D341Med (cell line): Measurements from ENCODE around the gene ARHGEF11.
A peak's percentile ranks its signal among the peaks of the same experiment; 100 is the strongest.
"Not testable (repeated sequence)": the region's sequence is repeated elsewhere in the genome, so short reads cannot be mapped to it uniquely, and the experiment has no call there.

Experiments used
- DNase-seq: peaks from one replicate; pipeline ENCODE4 v3.0.0; 2012; ENCODE audit warnings: low spot score

Gene ARHGEF11

GRCh38 chr1:156929596-156930238 is 115.8 kb downstream of the ARHGEF11 start:
- no peak for DNase-seq

DNA sequence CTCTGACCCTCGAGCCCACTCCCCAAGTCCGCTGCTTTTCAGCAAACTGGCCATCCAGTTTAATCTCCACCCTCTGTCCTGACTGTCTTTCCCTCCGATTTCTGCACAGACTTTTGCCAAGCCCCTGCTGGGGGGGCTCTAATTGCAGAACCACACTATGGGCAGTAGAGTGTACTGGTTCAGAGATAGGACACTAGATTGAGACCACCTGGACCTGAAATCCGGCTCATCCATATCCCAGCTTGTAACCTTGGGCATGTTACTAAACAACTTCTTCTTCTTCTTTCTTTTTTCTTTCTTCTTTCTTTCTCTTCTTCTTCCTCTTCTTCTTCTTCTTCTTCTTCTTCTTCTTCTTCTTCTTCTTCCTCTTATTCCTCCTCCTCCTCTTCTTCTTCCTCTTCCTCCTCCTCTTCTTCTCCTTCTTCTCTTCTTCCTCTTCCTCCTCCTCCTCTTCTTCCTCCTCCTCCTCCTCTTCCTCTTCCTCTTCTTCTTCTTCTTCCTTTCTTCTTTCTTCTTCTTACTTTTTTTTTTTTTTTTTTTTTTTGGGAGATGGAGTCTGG is 117.4 kb downstream of the ARHGEF11 start:
- no peak for DNase-seq

- DNase-seq: peak; percentile 91
Measured at GRCh38 chr1:156927215-156928042, 118.1 kb downstream of the ARHGEF11 start.

GRCh38 chr1:156926695-156927094 is 118.8 kb downstream of the ARHGEF11 start:
- not testable (repeated sequence) for DNase-seq

GRCh38 chr1:156926175-156926574 is 119.4 kb downstream of the ARHGEF11 start:
- DNase-seq: no peak

GRCh38 chr1:156925154-156926010 is 120.2 kb downstream of the ARHGEF11 start:
- no peak for DNase-seq

DNA sequence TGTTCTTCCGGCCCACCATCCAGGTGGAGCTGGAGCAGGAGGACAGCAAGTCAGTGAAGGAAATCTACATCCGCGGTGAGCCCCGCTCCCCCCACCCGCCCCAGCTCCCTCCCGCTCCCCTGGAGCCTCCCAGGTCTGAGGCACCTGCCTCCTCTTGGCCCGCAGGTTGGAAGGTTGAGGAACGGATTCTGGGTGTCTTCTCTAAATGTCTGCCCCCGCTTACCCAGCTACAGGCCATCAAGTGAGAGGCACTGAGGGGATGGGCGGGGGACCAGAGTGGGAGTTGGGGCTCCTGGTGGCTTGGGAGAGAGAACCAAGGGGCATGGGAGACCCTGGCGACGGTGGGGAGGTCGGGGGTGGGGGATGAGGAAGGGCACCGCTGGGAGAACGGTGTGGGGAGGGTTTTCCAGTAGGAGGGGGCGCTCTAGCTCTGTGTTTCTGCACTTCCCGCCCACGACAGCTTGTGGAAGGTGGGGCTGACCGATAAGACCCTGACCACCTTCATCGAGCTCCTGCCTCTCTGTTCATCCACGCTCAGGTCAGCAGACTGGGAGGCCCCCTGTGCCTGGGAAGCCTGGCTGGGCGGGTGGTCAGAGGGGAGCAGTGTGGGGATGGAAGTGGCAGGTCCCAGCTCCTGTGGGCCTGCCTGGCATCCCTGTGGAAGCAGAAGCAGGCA is 120.9 kb downstream of the ARHGEF11 start:
- no peak for DNase-seq

- no peak for DNase-seq
Measured at GRCh38 chr1:156923670-156924477, 121.7 kb downstream of the ARHGEF11 start.

GRCh38 chr1:156922986-156923669 is 122.4 kb downstream of the ARHGEF11 start:
- DNase-seq: no peak

DNA sequence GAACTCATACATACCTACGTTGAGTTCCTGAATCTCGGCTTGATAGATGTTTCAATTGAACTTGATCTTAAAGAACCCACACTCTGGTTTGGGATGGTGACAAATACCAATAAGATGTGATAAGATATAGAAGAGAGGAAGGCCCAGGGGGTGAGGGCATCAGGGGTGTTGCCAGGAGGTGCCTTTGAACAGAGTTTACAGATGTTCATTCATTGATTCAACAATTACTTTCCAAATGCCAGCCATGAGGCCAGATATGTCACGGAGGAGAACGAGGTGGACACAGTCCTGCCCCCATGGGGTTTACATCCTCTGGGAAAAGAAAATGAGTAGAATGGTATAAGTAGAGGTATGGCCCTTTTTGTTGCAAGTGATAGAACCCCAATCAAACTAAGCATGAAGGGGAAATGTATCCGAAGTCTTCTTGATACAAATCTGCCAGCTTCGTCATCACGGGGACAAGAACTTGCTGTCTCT is 124.5 kb downstream of the ARHGEF11 start:
- DNase-seq: no peak

DNA sequence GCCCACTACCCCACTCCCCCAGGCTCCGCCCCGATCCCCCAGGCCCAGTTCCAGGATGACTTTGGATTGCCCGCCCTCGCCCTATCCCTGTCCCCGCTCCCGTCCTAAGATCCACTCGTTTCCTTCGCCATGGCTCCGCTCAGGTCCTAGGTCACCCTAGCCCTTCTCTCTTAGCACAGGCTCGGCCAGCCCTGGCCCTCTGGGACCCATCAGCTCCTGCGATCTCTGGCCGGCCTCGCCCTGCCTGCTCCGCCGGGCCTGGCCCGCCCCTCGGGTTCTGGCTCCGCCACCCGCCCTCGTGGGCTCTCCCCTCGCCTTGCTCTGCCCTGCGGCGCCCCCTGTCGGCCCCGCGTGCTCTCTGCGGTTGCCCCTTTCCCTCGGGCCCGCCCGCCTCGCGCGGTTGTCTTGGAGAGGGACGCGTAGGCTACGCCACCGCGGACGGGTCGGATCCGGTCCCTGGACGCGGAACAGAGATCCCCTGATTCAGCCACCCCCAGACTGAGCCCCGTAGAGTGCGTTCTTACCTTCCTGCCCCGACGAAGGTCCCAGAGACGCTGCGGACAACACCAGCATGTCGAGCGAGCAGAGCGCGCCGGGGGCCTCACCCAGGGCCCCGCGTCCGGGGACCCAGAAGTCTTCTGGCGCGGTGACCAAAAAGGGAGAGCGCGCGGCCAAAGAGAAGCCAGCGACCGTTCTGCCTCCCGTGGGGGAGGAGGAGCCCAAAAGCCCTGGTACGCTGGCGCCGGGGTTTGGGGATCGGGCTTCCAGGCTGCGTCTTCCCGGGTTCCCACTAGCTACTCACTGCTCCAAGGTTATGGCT is 125.1 kb downstream of the ARHGEF11 start, which contains the start of gene LRRC71:
LRRC71 (plus strand) TSS at position 400 of the 820 bp plus-strand sequence; CDS start at position 572, 172 bp downstream.
- peak; percentile 99 for DNase-seq

- no peak for DNase-seq
Measured at GRCh38 chr1:156914440-156914856, 131.1 kb downstream of the ARHGEF11 start.

DNA sequence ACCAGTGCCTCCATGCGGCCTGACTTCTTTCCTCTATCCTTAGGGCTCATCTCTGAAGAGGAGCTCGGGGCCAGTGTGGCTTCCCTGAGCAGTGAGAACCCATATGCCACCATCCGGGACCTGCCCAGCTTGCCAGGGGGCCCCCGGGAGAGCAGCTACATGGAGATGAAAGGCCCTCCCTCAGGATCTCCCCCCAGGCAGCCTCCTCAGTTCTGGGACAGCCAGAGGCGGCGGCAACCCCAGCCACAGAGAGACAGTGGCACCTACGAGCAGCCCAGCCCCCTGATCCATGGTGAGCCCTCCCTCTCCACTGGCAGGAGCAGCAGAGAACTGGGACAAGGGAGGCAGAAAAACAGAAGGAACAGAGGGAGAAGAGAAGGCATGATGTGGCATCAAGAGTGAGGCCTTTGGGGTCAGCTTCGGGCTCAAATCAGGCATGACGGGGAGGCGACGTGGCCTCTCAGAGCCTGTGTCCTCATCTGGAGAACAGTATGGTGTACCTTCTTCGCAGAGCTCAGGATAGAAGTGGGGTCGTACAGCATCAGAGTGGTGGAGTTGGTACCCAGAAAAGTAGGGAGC is 131.6 kb downstream of the ARHGEF11 start:
- no peak for DNase-seq

DNA sequence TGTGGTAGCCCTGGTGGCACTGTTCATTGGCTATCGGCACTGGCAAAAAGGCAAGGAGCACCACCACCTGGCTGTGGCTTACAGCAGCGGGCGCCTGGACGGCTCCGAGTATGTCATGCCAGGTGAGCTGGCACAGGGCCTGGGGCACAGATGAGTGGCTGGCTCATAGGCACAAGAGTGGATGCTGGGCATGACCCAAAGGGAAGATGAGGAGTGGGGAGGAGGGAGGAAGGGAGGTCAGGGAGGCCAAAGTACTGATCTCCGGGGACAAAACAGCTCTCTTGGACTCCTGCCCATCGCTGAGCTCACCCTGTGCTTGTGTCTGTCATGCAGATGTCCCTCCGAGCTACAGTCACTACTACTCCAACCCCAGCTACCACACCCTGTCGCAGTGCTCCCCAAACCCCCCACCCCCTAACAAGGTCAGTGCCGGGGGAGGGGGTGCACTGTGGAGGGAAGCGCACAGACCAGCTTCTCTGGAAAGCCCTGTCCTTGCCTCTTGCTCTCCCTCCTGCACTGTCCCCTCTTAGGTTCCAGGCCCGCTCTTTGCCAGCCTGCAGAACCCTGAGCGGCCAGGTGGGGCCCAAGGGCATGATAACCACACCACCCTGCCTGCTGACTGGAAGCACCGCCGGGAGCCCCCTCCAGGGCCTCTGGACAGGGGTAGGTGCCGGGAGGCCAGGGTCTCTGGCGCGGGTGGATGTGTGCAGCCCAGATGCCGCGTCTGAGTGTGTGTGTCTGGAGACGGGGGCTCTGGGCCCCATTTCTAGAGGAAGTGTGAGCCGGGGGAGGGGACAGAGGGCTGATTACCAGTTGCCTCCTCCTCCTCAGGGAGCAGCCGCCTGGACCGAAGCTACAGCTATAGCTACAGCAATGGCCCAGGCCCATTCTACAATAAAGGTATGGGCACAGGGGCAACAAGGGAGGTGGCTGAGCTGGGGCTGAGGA is 132.4 kb downstream of the ARHGEF11 start:
- DNase-seq: no peak

DNA sequence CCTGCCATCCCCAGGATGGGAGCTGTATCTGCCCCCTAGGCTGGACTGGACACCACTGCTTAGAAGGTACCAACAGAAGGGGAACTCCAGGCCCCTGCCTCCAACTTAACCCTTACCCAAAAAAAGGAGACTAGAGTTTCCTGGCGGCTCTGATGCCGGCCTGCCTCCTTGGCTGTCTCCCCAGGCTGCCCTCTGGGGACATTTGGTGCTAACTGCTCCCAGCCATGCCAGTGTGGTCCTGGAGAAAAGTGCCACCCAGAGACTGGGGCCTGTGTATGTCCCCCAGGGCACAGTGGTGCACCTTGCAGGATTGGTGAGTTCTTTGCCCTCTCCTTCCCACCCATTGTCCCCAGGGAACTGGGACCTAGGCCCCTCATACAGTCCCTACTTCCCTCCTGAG is 133.2 kb downstream of the ARHGEF11 start:
- DNase-seq: no peak

GRCh38 chr1:156911577-156912298 is 133.8 kb downstream of the ARHGEF11 start:
- DNase-seq: no peak

- peak; percentile 92 for DNase-seq
Measured at GRCh38 chr1:156910309-156910782, 135.2 kb downstream of the ARHGEF11 start.
